Astrocyte (in vitro differentiated cells and primary cell): ENCODE data around the gene PRKD1. TPM values are rescaled to one million over a fixed set of nuclear protein-coding genes. Genes with fewer than 3 reads are reported as not detected.

ENCODE experiments used
- DNase-seq: peaks from one replicate; pipeline ENCODE4 v3.0.0-alpha.2; 2010; ENCODE audit warnings: low read depth
- FAIRE-seq: peaks from 2 replicates; lab custom pipeline; 2011; peaks lifted over from hg19 to GRCh38; lab: Jason Lieb, UNC
- H2AFZ ChIP-seq: 2 replicates; pipeline ENCODE4 v1.6.0; 2012; ENCODE audit warnings: low read depth, low read length, inconsistent platforms
- H3K27ac ChIP-seq: 2 replicates; pipeline ENCODE4 v1.5.1; 2011; ENCODE audit warnings: low read depth, low read length, inconsistent platforms
- H3K27me3 ChIP-seq: 2 replicates; pipeline ENCODE4 v1.6.0; 2011; ENCODE audit warnings: low read length, inconsistent platforms; ENCODE audit not compliant: insufficient read depth
- H3K36me3 ChIP-seq: 2 replicates; pipeline ENCODE4 v1.5.1; 2011; ENCODE audit warnings: low read length, inconsistent platforms; ENCODE audit not compliant: insufficient read depth
- H3K4me1 ChIP-seq: 2 replicates; pipeline ENCODE4 v1.5.1; 2011; ENCODE audit warnings: low read length, inconsistent platforms; ENCODE audit not compliant: insufficient read depth
- H3K4me2 ChIP-seq: 2 replicates; pipeline ENCODE4 v1.6.0; 2012; ENCODE audit warnings: low read length, inconsistent platforms
- H3K4me3 ChIP-seq: 2 replicates; pipeline ENCODE4 v1.5.1; 2011; ENCODE audit warnings: low read depth, mild to moderate bottlenecking, low read length, inconsistent platforms; ENCODE audit not compliant: insufficient read depth
- H3K79me2 ChIP-seq: 2 replicates; pipeline ENCODE4 v1.6.0; 2012; ENCODE audit warnings: mild to moderate bottlenecking, low read length, inconsistent platforms; ENCODE audit not compliant: insufficient read depth
- H3K9ac ChIP-seq: 2 replicates; pipeline ENCODE4 v1.6.0; 2012; ENCODE audit warnings: mild to moderate bottlenecking, low read length, inconsistent platforms
- H3K9me3 ChIP-seq: 2 replicates; pipeline ENCODE4 v1.5.1; 2012; ENCODE audit warnings: low read depth, mild to moderate bottlenecking, low read length, inconsistent platforms; ENCODE audit not compliant: insufficient read depth
- H4K20me1 ChIP-seq: 2 replicates; pipeline ENCODE4 v1.6.0; 2012; ENCODE audit warnings: low read length, inconsistent platforms; ENCODE audit not compliant: insufficient read depth
- H3K27ac Mint-ChIP-seq: one replicate; pipeline ENCODE4 v1.8.0; 2021; ENCODE audit warnings: mild to moderate bottlenecking, mixed read lengths; ENCODE audit not compliant: unreplicated experiment
- H3K27me3 Mint-ChIP-seq: one replicate; pipeline ENCODE4 v1.8.0; 2021; ENCODE audit warnings: low read depth, mixed read lengths; ENCODE audit not compliant: unreplicated experiment
- H3K36me3 Mint-ChIP-seq: one replicate; pipeline ENCODE4 v1.8.0; 2021; ENCODE audit warnings: low read depth, mixed read lengths; ENCODE audit not compliant: unreplicated experiment
- H3K4me1 Mint-ChIP-seq: one replicate; pipeline ENCODE4 v1.8.0; 2021; ENCODE audit warnings: low read depth, mixed read lengths; ENCODE audit not compliant: unreplicated experiment
- H3K4me3 Mint-ChIP-seq: one replicate; pipeline ENCODE4 v1.8.0; 2021; ENCODE audit warnings: mild to moderate bottlenecking, moderate library complexity, mixed read lengths; ENCODE audit not compliant: unreplicated experiment
- H3K9me3 Mint-ChIP-seq: one replicate; pipeline ENCODE4 v1.8.0; 2021; ENCODE audit warnings: mild to moderate bottlenecking, mixed read lengths; ENCODE audit not compliant: unreplicated experiment
- CTCF ChIP-seq: IDR thresholded peaks from 2 replicates; pipeline ENCODE4 v1.5.1; 2011; ENCODE audit warnings: low read depth, mild to moderate bottlenecking, inconsistent platforms, low read length, moderate library complexity; ENCODE audit not compliant: insufficient read depth
- EZH2 ChIP-seq: IDR thresholded peaks from 2 replicates; pipeline ENCODE4 v1.6.1; 2012; ENCODE audit warnings: mild to moderate bottlenecking, low read length, inconsistent platforms; ENCODE audit not compliant: insufficient read depth
- total RNA-seq: library from RNA; stranded (reverse); gene quantifications from 2 replicates; pipeline ENCODE4 v1.2.1, GENCODE V29; 2021

PRKD1 gene
- total RNA-seq, 1 donor from 2014 or later, result 5.9 TPM

- no peak for DNase-seq
- Mint-ChIP-seq H3K4me3 (no peak overlapping the region), H3K27ac (no peak overlapping the region), H3K4me1 (peaks cover 1% of the 10 kb centered on the region), H3K9me3 (no peaks in the 10 kb centered on the region), H3K36me3 (no peaks in the 10 kb centered on the region), H3K27me3 (no peaks in the 10 kb centered on the region)
- Histone ChIP-seq H3K36me3 (no peaks in the 10 kb centered on the region), H4K20me1 (no peaks in the 10 kb centered on the region), H3K9ac (no peak overlapping the region), H2AFZ (no peak overlapping the region), H3K27me3 (no peaks in the 10 kb centered on the region), H3K79me2 (no peaks in the 10 kb centered on the region), H3K27ac (no peak overlapping the region), H3K9me3 (no peaks in the 10 kb centered on the region), H3K4me1 (peaks cover 8% of the 10 kb centered on the region), H3K4me2 (no peak overlapping the region), H3K4me3 (no peak overlapping the region)
- FAIRE-seq, result no peak
- TF ChIP-seq CTCF (no peak), EZH2 (no peak)
These were observed 188.7 kb downstream of the PRKD1 start for GRCh38 chr14:29738950-29739349.

- Histone ChIP-seq H3K9ac (no peak overlapping the region), H4K20me1 (no peaks in the 10 kb centered on the region), H3K27ac (no peak overlapping the region), H3K36me3 (no peaks in the 10 kb centered on the region), H3K4me1 (peaks cover 8% of the 10 kb centered on the region), H3K9me3 (no peaks in the 10 kb centered on the region), H3K4me2 (no peak overlapping the region), H3K4me3 (no peak overlapping the region), H2AFZ (no peak overlapping the region), H3K79me2 (no peaks in the 10 kb centered on the region), H3K27me3 (no peaks in the 10 kb centered on the region)
- peaks cover 1% of the 10 kb centered on the region for H3K4me1 Mint-ChIP-seq
- H3K27me3 Mint-ChIP-seq, result no peaks in the 10 kb centered on the region
- no peak overlapping the region for H3K27ac Mint-ChIP-seq
- DNase-seq (no peak), FAIRE-seq (no peak)
- H3K36me3 Mint-ChIP-seq, result no peaks in the 10 kb centered on the region
- no peak overlapping the region for H3K4me3 Mint-ChIP-seq
- no peaks in the 10 kb centered on the region for H3K9me3 Mint-ChIP-seq
- no peak for TF ChIP-seq EZH2
- TF ChIP-seq CTCF, result no peak
These were observed 189.6 kb downstream of the PRKD1 start for GRCh38 chr14:29738056-29738455.

- Histone ChIP-seq H3K27me3 (no peaks in the 10 kb centered on the region), H3K9ac (no peak overlapping the region), H3K79me2 (no peaks in the 10 kb centered on the region), H3K4me1 (no peaks in the 10 kb centered on the region), H3K4me2 (no peak overlapping the region), H2AFZ (no peak overlapping the region), H4K20me1 (no peaks in the 10 kb centered on the region), H3K27ac (no peak overlapping the region), H3K4me3 (no peak overlapping the region), H3K36me3 (no peaks in the 10 kb centered on the region), H3K9me3 (no peaks in the 10 kb centered on the region)
- Mint-ChIP-seq H3K9me3 (no peaks in the 10 kb centered on the region), H3K4me1 (peaks cover 1% of the 10 kb centered on the region), H3K36me3 (no peaks in the 10 kb centered on the region), H3K27me3 (no peaks in the 10 kb centered on the region), H3K4me3 (no peak overlapping the region), H3K27ac (no peak overlapping the region)
- TF ChIP-seq CTCF (no peak), EZH2 (no peak)
- no peak for DNase-seq
- FAIRE-seq, result no peak
These were observed 192.2 kb downstream of the PRKD1 start for GRCh38 chr14:29735459-29735858.
